ENCODE measurements around the gene FBXL13. TPM values are rescaled to one million over a fixed set of nuclear protein-coding genes. Genes with fewer than 3 reads are reported as not detected.
"Not testable (repeated sequence)": the region's sequence is repeated elsewhere in the genome, so short reads cannot be mapped to it uniquely, and the experiment has no call there.

The FBXL13 gene
- total RNA-seq, 1 experiment from 2014 or later, result 2.5 TPM

DNA sequence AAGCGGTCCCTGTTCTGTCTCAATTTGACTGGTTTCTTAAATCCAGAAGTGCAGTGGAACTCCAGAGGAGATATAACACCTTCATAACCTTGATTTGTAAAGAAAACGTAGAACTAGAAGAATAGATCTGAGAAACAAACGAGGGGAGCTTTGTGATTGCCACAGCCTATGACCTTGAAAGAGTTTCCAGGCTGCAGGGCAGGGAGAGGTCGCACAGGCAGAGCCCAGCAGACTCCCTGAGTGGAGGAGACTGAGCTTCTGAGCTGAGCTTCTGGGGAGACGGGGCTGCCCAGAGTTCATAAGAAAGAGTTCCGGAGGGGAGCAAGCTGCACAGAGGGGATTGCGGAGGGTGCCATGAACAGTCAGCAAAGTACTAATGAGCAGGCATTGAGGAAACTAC lies 268.0 kb downstream of the FBXL13 start:
- DNase-seq (ENCODE audit: low read depth, low spot score) (no peak), ATAC-seq (no peak)
- in situ Hi-C loops (cut with HindIII; ENCODE audit: low pct_unique_long_range_greater_than_20kb, low sequenced_read_pairs) (no loop called here), intact Hi-C loops (cut with micrococcal nuclease; ENCODE audit: unreplicated experiment) (no loop called here)
- Histone ChIP-seq H3K27me3 (ENCODE audit: control insufficient read depth, insufficient read depth, low read length) (no peaks in the 10 kb centered on the region), H3K36me3 (ENCODE audit: control insufficient read depth, insufficient read depth, low read length) (no peaks in the 10 kb centered on the region), H3K9me3 (ENCODE audit: control insufficient read depth, insufficient read depth, low read depth, low read length) (no peaks in the 10 kb centered on the region), H3K27ac (ENCODE audit: low read length) (no peak overlapping the region), H3K4me3 (ENCODE audit: low read depth in 2 of 2, low read length in 2 of 2) (no peak overlapping the region), H3K4me1 (ENCODE audit: control insufficient read depth, insufficient read depth, low read length) (no peaks in the 10 kb centered on the region)
- ChIA-PET CTCF (no interaction called here), POLR2A (no interaction called here)
- BruUV-seq (replicated peaks), result no TSS peak
- TF ChIP-seq, protein P1, sequence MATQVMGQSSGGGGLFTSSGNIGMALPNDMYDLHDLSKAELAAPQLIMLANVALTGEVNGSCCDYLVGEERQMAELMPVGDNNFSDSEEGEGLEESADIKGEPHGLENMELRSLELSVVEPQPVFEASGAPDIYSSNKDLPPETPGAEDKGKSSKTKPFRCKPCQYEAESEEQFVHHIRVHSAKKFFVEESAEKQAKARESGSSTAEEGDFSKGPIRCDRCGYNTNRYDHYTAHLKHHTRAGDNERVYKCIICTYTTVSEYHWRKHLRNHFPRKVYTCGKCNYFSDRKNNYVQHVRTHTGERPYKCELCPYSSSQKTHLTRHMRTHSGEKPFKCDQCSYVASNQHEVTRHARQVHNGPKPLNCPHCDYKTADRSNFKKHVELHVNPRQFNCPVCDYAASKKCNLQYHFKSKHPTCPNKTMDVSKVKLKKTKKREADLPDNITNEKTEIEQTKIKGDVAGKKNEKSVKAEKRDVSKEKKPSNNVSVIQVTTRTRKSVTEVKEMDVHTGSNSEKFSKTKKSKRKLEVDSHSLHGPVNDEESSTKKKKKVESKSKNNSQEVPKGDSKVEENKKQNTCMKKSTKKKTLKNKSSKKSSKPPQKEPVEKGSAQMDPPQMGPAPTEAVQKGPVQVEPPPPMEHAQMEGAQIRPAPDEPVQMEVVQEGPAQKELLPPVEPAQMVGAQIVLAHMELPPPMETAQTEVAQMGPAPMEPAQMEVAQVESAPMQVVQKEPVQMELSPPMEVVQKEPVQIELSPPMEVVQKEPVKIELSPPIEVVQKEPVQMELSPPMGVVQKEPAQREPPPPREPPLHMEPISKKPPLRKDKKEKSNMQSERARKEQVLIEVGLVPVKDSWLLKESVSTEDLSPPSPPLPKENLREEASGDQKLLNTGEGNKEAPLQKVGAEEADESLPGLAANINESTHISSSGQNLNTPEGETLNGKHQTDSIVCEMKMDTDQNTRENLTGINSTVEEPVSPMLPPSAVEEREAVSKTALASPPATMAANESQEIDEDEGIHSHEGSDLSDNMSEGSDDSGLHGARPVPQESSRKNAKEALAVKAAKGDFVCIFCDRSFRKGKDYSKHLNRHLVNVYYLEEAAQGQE (IDR thresholded peaks at IDR 0.05; ENCODE audit: insufficient read depth in 1 of 2, low read depth in 2 of 2, low read length in 1 of 2), result no peak
- no peak for TF ChIP-seq SIN3A (IDR thresholded peaks at IDR 0.05; ENCODE audit: borderline replicate concordance, insufficient read depth, low read depth, low read length)
- TF ChIP-seq, protein P2, sequence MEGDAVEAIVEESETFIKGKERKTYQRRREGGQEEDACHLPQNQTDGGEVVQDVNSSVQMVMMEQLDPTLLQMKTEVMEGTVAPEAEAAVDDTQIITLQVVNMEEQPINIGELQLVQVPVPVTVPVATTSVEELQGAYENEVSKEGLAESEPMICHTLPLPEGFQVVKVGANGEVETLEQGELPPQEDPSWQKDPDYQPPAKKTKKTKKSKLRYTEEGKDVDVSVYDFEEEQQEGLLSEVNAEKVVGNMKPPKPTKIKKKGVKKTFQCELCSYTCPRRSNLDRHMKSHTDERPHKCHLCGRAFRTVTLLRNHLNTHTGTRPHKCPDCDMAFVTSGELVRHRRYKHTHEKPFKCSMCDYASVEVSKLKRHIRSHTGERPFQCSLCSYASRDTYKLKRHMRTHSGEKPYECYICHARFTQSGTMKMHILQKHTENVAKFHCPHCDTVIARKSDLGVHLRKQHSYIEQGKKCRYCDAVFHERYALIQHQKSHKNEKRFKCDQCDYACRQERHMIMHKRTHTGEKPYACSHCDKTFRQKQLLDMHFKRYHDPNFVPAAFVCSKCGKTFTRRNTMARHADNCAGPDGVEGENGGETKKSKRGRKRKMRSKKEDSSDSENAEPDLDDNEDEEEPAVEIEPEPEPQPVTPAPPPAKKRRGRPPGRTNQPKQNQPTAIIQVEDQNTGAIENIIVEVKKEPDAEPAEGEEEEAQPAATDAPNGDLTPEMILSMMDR (IDR thresholded peaks at IDR 0.05), result no peak

DNA sequence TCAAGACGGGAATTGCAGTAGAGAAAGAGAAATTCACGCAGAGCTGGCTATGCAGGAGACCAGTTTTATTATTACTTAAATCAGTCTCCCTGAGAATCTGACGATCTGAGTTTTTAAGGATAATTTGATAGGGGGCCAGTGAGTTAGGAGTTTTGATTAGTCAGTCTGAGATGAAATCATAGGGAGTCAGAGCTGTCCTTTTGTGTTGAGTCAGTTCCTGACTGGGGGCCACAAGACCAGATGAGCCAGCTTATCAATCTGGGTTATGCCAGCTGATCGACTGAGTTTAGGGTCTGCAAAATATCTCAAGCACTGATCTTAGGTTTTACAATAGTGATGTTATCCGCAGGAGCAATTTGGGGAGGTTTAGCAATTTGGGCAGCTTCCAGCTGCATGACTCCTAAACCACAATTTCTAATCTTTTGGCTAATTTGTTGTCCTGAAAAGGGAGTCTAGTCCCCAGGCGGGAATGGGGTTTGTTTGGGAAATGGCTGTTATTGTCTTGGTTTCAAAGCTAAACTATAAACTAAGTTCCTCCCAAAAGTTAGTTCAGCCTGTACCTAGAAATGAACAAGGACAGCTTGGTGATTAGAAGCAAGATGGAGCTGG lies 278.5 kb downstream of the FBXL13 start:
- ATAC-seq; intact Hi-C loops (cut with micrococcal nuclease; ENCODE audit: unreplicated experiment); POLR2A ChIA-PET: not testable (repeated sequence)

DNA sequence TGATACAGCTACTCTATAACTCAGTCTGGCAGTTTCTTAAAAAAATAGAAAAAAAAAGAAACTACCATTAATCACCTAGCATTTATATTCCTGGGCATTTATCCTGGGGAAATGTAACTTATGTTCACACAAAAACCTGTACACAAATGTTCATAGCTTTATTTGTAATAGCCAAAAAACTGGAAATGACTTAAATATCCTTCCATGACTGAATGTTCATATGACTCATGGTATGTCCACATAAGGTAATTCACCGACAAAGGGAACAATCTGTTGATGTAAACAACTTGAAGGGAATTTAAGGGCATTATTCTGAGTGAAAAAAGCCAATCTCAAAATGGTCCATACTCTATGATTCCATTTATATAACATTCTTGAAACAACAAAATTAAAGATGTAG lies 280.0 kb downstream of the FBXL13 start:
- CTCF ChIA-PET; H3K36me3 ChIP-seq (ENCODE audit: control insufficient read depth, insufficient read depth, low read length); H3K27ac ChIP-seq (ENCODE audit: low read length); H3K9me3 ChIP-seq (ENCODE audit: control insufficient read depth, insufficient read depth, low read depth, low read length); POLR2A ChIA-PET; H3K4me3 ChIP-seq (ENCODE audit: low read depth in 2 of 2, low read length in 2 of 2); intact Hi-C loops (cut with micrococcal nuclease; ENCODE audit: unreplicated experiment); H3K4me1 ChIP-seq (ENCODE audit: control insufficient read depth, insufficient read depth, low read length); DNase-seq (ENCODE audit: low read depth, low spot score); H3K27me3 ChIP-seq (ENCODE audit: control insufficient read depth, insufficient read depth, low read length); ATAC-seq; BruUV-seq (replicated peaks); in situ Hi-C loops (cut with HindIII; ENCODE audit: low pct_unique_long_range_greater_than_20kb, low sequenced_read_pairs): not testable (repeated sequence)

More for the DNA sequence above, 278.5 kb downstream of the FBXL13 start:
- DNase-seq (ENCODE audit: low read depth, low spot score); in situ Hi-C loops (cut with HindIII; ENCODE audit: low pct_unique_long_range_greater_than_20kb, low sequenced_read_pairs); H3K36me3 ChIP-seq (ENCODE audit: control insufficient read depth, insufficient read depth, low read length); H3K4me1 ChIP-seq (ENCODE audit: control insufficient read depth, insufficient read depth, low read length); H3K4me3 ChIP-seq (ENCODE audit: low read depth in 2 of 2, low read length in 2 of 2); H3K27me3 ChIP-seq (ENCODE audit: control insufficient read depth, insufficient read depth, low read length); CTCF ChIA-PET; H3K27ac ChIP-seq (ENCODE audit: low read length); H3K9me3 ChIP-seq (ENCODE audit: control insufficient read depth, insufficient read depth, low read depth, low read length); BruUV-seq (replicated peaks): not testable (repeated sequence)

DNA sequence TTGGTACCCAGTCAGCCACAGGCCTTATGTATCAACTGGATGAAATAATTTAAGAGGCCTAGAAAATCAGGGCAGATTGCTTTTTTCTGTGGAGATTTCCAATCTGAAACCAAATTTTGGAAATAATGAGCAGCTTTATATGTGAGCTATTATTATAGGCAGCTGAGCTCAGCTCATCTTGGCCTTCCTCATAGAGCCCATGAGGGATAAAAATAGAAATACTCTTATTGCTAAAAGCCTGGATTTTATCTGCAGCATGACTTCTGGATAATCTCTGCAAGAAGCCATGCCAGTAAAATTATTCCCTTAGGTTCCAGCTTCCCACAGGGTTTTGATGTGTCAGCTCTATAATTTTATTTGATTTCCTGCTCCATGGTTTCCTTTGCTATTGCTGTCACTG lies 282.8 kb downstream of the FBXL13 start:
- H3K9me3 ChIP-seq (ENCODE audit: control insufficient read depth, insufficient read depth, low read depth, low read length); DNase-seq (ENCODE audit: low read depth, low spot score); H3K27ac ChIP-seq (ENCODE audit: low read length); H3K36me3 ChIP-seq (ENCODE audit: control insufficient read depth, insufficient read depth, low read length); H3K27me3 ChIP-seq (ENCODE audit: control insufficient read depth, insufficient read depth, low read length); CTCF ChIA-PET; in situ Hi-C loops (cut with HindIII; ENCODE audit: low pct_unique_long_range_greater_than_20kb, low sequenced_read_pairs); POLR2A ChIA-PET; H3K4me3 ChIP-seq (ENCODE audit: low read depth in 2 of 2, low read length in 2 of 2); ATAC-seq; H3K4me1 ChIP-seq (ENCODE audit: control insufficient read depth, insufficient read depth, low read length); BruUV-seq (replicated peaks); intact Hi-C loops (cut with micrococcal nuclease; ENCODE audit: unreplicated experiment): not testable (repeated sequence)

DNA sequence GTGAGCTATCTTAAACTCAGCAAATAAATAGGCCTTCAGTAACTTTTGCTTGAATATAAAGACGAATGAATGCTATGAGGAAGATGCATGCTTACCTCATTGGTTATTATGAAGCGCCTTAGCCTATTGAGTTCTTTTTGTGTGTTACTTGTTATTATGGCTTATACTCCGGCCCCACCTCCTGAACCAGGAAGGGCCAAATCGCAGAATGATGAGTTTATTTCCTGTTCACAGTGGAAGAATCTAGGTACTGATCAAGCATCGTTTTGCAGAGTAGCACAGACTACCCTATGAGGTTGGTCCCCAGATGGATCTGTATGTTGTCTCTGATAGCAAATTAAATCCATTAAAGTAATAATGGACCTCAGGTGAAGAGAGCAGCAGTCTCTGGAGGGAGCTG lies 283.2 kb downstream of the FBXL13 start:
- H3K36me3 ChIP-seq (ENCODE audit: control insufficient read depth, insufficient read depth, low read length); BruUV-seq (replicated peaks); intact Hi-C loops (cut with micrococcal nuclease; ENCODE audit: unreplicated experiment); H3K27me3 ChIP-seq (ENCODE audit: control insufficient read depth, insufficient read depth, low read length); H3K27ac ChIP-seq (ENCODE audit: low read length); DNase-seq (ENCODE audit: low read depth, low spot score); ATAC-seq; POLR2A ChIA-PET; CTCF ChIA-PET; H3K4me3 ChIP-seq (ENCODE audit: low read depth in 2 of 2, low read length in 2 of 2); in situ Hi-C loops (cut with HindIII; ENCODE audit: low pct_unique_long_range_greater_than_20kb, low sequenced_read_pairs); H3K4me1 ChIP-seq (ENCODE audit: control insufficient read depth, insufficient read depth, low read length); H3K9me3 ChIP-seq (ENCODE audit: control insufficient read depth, insufficient read depth, low read depth, low read length): not testable (repeated sequence)
